Gastrocnemius medialis (tissue), 4 donors: ENCODE measurements around the gene ZFR.

Source experiments
- POLR2A ChIP-seq, 2 donors: fragments of 450-650 bp; IDR thresholded peaks; one replicate each; pipeline ENCODE4 v1.6.1; 2017; ENCODE audit warnings: antibody characterized with exemption in 2 of 2, mild to moderate bottlenecking in 2 of 2, moderate library complexity in 2 of 2
- TF ChIP-seq, protein P1 (sequence below), 5 experiments: fragments of 450-650 bp in 3 of 5; fragments of 200-600 bp in 2 of 5; sonication (generic) in 2 of 5; IDR thresholded peaks in 4 of 5; conservative IDR thresholded peaks in 1 of 5; 1 replicate in 4 of 5; 2 replicates in 1 of 5; pipeline ENCODE4 v1.5.1; 2016 to 2019; ENCODE audit warnings: antibody characterized with exemption in 5 of 5, mild to moderate bottlenecking in 3 of 5, moderate library complexity in 3 of 5

DNA sequence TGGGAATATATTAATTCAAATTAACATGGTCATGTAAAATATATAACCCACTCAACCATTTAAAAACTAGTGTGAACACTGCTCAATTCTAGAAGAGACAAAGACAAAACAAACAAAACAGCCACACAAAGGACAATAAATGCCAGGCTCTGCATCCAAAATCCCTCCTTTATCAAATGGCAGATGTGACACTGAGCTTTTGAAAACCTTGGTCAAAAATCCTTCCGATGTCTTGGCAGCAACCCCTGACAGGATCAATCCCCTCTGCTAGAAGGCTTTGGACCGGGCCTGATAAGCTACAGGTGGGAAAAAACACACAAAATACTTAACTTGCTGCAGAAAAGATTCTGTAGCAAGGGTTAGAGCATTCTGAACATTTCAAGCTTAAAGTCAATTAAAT lies 61.5 kb downstream of the ZFR start:
- TF ChIP-seq, protein P1, sequence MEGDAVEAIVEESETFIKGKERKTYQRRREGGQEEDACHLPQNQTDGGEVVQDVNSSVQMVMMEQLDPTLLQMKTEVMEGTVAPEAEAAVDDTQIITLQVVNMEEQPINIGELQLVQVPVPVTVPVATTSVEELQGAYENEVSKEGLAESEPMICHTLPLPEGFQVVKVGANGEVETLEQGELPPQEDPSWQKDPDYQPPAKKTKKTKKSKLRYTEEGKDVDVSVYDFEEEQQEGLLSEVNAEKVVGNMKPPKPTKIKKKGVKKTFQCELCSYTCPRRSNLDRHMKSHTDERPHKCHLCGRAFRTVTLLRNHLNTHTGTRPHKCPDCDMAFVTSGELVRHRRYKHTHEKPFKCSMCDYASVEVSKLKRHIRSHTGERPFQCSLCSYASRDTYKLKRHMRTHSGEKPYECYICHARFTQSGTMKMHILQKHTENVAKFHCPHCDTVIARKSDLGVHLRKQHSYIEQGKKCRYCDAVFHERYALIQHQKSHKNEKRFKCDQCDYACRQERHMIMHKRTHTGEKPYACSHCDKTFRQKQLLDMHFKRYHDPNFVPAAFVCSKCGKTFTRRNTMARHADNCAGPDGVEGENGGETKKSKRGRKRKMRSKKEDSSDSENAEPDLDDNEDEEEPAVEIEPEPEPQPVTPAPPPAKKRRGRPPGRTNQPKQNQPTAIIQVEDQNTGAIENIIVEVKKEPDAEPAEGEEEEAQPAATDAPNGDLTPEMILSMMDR (IDR thresholded peaks at IDR 0.05 in 4 of 5, conservative IDR thresholded peaks at IDR 0.05 in 1 of 5) = no peak
- no peak for TF ChIP-seq POLR2A (IDR thresholded peaks at IDR 0.05)
